PC-9 (cell line): ENCODE results near the gene MPPE1. TPM values are rescaled to one million over a fixed set of nuclear protein-coding genes. Genes with fewer than 3 reads are reported as not detected.

Experiments
- BruUV-seq: library from RNA; stranded (reverse); fragments of 400-500 nt; replicated peaks from 2 replicates; lab custom pipeline; 2021; lab: Mats Ljungman, UMichigan
- CTCF ChIA-PET: fragments of 300-600 bp; sonication (Branson Sonifier 250); formaldehyde crosslinking; loops from one replicate; lab custom pipeline; 2022; ENCODE audit warnings: antibody characterized with exemption; lab: Charles Lee
- POLR2A ChIA-PET: fragments of 300-600 bp; sonication (Branson Sonifier 250); formaldehyde crosslinking; loops from one replicate; lab custom pipeline; 2022; ENCODE audit warnings: antibody characterized with exemption; ENCODE audit not compliant: unreplicated experiment; lab: Charles Lee
- DNase-seq, 2 experiments: peaks; one replicate each; pipeline versions ENCODE4 v3.0.0 to v3.0.0-alpha.2; 2015 to 2022; ENCODE audit warnings: mixed read lengths in 1 of 2
- H2AFZ ChIP-seq: fragments of 200-600 bp; sonication (generic); 2 replicates; pipeline ENCODE4 v1.8.1; 2017; ENCODE audit warnings: antibody characterized with exemption
- H3F3A ChIP-seq: fragments of 200-600 bp; sonication (generic); 2 replicates; pipeline ENCODE4 v1.8.1; 2017; ENCODE audit warnings: antibody characterized with exemption, mild to moderate bottlenecking, low read depth; ENCODE audit not compliant: insufficient read depth
- H3K27ac ChIP-seq: fragments of 200-600 bp; sonication (generic); 2 replicates; pipeline ENCODE4 v1.6.1; 2016; ENCODE audit warnings: mixed run types
- H3K27me3 ChIP-seq: fragments of 200-600 bp; sonication (generic); 2 replicates; pipeline ENCODE4 v1.6.1; 2016; ENCODE audit warnings: low read depth, mixed run types; ENCODE audit not compliant: insufficient read depth
- H3K36me3 ChIP-seq: fragments of 200-600 bp; sonication (generic); 2 replicates; pipeline ENCODE4 v1.6.1; 2016; ENCODE audit warnings: low read depth, mixed run types
- H3K4me1 ChIP-seq: fragments of 200-600 bp; sonication (generic); replicated peaks from 2 replicates; pipeline ENCODE4 v1.6.1; 2016; ENCODE audit warnings: mixed run types; ENCODE audit not compliant: insufficient read depth
- H3K4me2 ChIP-seq: fragments of 200-600 bp; sonication (generic); 2 replicates; pipeline ENCODE4 v1.6.1; 2017; ENCODE audit warnings: mixed run types
- H3K4me3 ChIP-seq: fragments of 200-600 bp; sonication (generic); 2 replicates; pipeline ENCODE4 v1.6.1; 2016; ENCODE audit warnings: mixed run types
- H3K79me2 ChIP-seq: fragments of 200-600 bp; sonication (generic); 2 replicates; pipeline ENCODE4 v1.6.1; 2017; ENCODE audit warnings: low read depth, mixed run types
- H3K9me2 ChIP-seq: fragments of 200-600 bp; sonication (generic); 2 replicates; pipeline ENCODE4 v1.8.1; 2017; ENCODE audit warnings: mild to moderate bottlenecking; ENCODE audit not compliant: insufficient read depth
- H3K9me3 ChIP-seq: fragments of 200-600 bp; sonication (generic); 2 replicates; pipeline ENCODE4 v1.8.1; 2016; ENCODE audit warnings: low read depth; ENCODE audit not compliant: insufficient read depth
- H4K20me1 ChIP-seq: fragments of 200-600 bp; sonication (generic); 2 replicates; pipeline ENCODE4 v1.8.1; 2017; ENCODE audit not compliant: insufficient read depth
- CTCF ChIP-seq: fragments of 200-600 bp; sonication (generic); conservative IDR thresholded peaks from 2 replicates; pipeline ENCODE4 v1.6.1; 2017; ENCODE audit warnings: mixed run types, antibody characterized with exemption, mild to moderate bottlenecking, moderate library complexity
- EZH2 ChIP-seq: fragments of 200-600 bp; sonication (generic); IDR thresholded peaks from 2 replicates; pipeline ENCODE4 v1.8.0; 2017; ENCODE audit warnings: antibody characterized with exemption, low read depth
- intact Hi-C: fragments of 100-400 bp; cut with micrococcal nuclease; formaldehyde crosslinking; loops from one replicate; pipeline ENCODE4 v1.10.0; 2022; ENCODE audit not compliant: unreplicated experiment
- total RNA-seq: library from RNA; stranded (reverse); gene quantifications from 2 replicates; pipeline ENCODE4 v1.2.3, GENCODE V29; 2021

The MPPE1 gene
- total RNA-seq, 1 experiment from 2014 or later: 40.7 TPM

DNA sequence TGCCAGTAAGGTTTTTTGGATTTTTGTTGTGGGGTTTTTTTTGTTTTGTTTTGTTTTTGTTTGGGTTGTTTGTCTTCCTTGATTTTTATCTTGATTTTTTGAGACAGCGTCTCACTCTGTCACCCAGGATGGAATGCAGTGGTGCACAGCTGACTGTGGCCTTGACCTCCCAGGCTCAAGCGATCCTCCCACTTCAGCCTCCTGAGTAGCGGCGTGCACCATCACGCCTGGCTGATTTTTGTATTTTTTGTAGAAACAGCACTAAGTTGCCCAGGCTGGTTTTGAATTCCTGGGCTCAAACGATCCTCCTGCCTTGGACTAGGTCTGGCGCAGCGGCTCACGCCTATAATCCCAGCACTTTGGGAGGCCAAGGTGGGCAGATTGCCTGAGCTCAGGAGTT lies 16.4 kb downstream of the MPPE1 start:
- intact Hi-C loops: no loop called here
- Histone ChIP-seq H3K9me3 (no peaks in the 10 kb centered on the region), H3K36me3 (no peaks in the 10 kb centered on the region; the same call in 1 of the 2 replicates), H3F3A (peaks cover 21% of the 10 kb centered on the region), H3K27me3 (no peaks in the 10 kb centered on the region), H2AFZ (no peak overlapping the region), H3K4me2 (no peak overlapping the region), H3K27ac (no peak overlapping the region), H3K9me2 (no peaks in the 10 kb centered on the region), H3K79me2 (no peaks in the 10 kb centered on the region), H4K20me1 (no peaks in the 10 kb centered on the region), H3K4me3 (no peak overlapping the region), H3K4me1 (peaks cover 17% of the 10 kb centered on the region)
- CTCF ChIA-PET: no interaction called here
- BruUV-seq: no TSS peak
- TF ChIP-seq CTCF (no peak), EZH2 (no peak)
- POLR2A ChIA-PET: no interaction called here
- DNase-seq: no peak

- H3F3A ChIP-seq: peaks cover 24% of the 10 kb centered on the region
- TF ChIP-seq CTCF (no peak), EZH2 (no peak)
- DNase-seq: no peak
- no peaks in the 10 kb centered on the region for H3K9me3 ChIP-seq
- H3K36me3 ChIP-seq: no peaks in the 10 kb centered on the region; the same call in 1 of the 2 replicates
- BruUV-seq: no TSS peak
- H2AFZ ChIP-seq: no peak overlapping the region
- H3K79me2 ChIP-seq: no peaks in the 10 kb centered on the region
- H4K20me1 ChIP-seq: no peaks in the 10 kb centered on the region
- H3K27ac ChIP-seq: no peak overlapping the region
- CTCF ChIA-PET: no interaction called here
- no peak overlapping the region for H3K4me3 ChIP-seq
- no peak overlapping the region for H3K4me2 ChIP-seq
- H3K27me3 ChIP-seq: no peaks in the 10 kb centered on the region
- H3K9me2 ChIP-seq: no peaks in the 10 kb centered on the region
- peaks cover 24% of the 10 kb centered on the region for H3K4me1 ChIP-seq
- POLR2A ChIA-PET: no interaction called here
- intact Hi-C loops: no loop called here
Measured at GRCh38 chr18:11889284-11889683, 18.8 kb downstream of the MPPE1 start.

GRCh38 chr18:11888726-11889125 lies 19.4 kb downstream of the MPPE1 start:
- H3K9me3 ChIP-seq: no peaks in the 10 kb centered on the region
- H2AFZ ChIP-seq: no peak overlapping the region
- H3K27me3 ChIP-seq: no peaks in the 10 kb centered on the region
- POLR2A ChIA-PET: interaction anchor here (0.7 kb wide), 2 partner anchors 13 to 92 kb away, joined by 3 to 5 read pairs; partner anchors contain the start of gene IMPA2
- no peak for DNase-seq
- H4K20me1 ChIP-seq: no peaks in the 10 kb centered on the region
- no peak overlapping the region for H3K27ac ChIP-seq
- H3K4me2 ChIP-seq: no peak overlapping the region
- intact Hi-C loops: no loop called here
- TF ChIP-seq CTCF: no peak
- no peak for TF ChIP-seq EZH2
- no peaks in the 10 kb centered on the region for H3K9me2 ChIP-seq
- H3K4me1 ChIP-seq: peaks cover 24% of the 10 kb centered on the region
- CTCF ChIA-PET: no interaction called here
- H3K4me3 ChIP-seq: no peak overlapping the region
- H3K79me2 ChIP-seq: no peaks in the 10 kb centered on the region
- peaks cover 24% of the 10 kb centered on the region for H3F3A ChIP-seq
- BruUV-seq: no TSS peak
- no peaks in the 10 kb centered on the region; the same call in 1 of the 2 replicates for H3K36me3 ChIP-seq
